GM19025 (cell line): Measurements from ENCODE around the gene CLN6.
"Not testable (repeated sequence)": the region's sequence is repeated elsewhere in the genome, so short reads cannot be mapped to it uniquely, and the experiment has no call there.

ENCODE experiments used
- ATAC-seq: cut with Tn5 transposase; IDR thresholded peaks from one replicate; pipeline ENCODE4 v1.9.1; 2021; ENCODE audit warnings: mild to moderate bottlenecking, low read depth, moderate library complexity; ENCODE audit not compliant: unreplicated experiment

CLN6 gene

GRCh38 chr15:68192804-68193486, 36.6 kb downstream of the CLN6 start:
- no peak for ATAC-seq

- ATAC-seq: no peak
Measured at GRCh38 chr15:68192117-68192516, 37.4 kb downstream of the CLN6 start.

- ATAC-seq: no peak
Measured at GRCh38 chr15:68191555-68191954, 38.0 kb downstream of the CLN6 start.

- no peak for ATAC-seq
Measured at GRCh38 chr15:68190048-68190447, 39.5 kb downstream of the CLN6 start.

GRCh38 chr15:68188647-68189046, 40.9 kb downstream of the CLN6 start:
- ATAC-seq: no peak

GRCh38 chr15:68187559-68187958, 42.0 kb downstream of the CLN6 start:
- no peak for ATAC-seq

- ATAC-seq: no peak
Measured at GRCh38 chr15:68186671-68187397, 42.7 kb downstream of the CLN6 start.

- ATAC-seq: no peak
Measured at GRCh38 chr15:68184616-68185480, 44.7 kb downstream of the CLN6 start.

GRCh38 chr15:68183616-68184315, 45.8 kb downstream of the CLN6 start:
- ATAC-seq: no peak

- no peak for ATAC-seq
Measured at GRCh38 chr15:68177742-68178141, 51.8 kb downstream of the CLN6 start.

- no peak for ATAC-seq
Measured at GRCh38 chr15:68176601-68177000, 52.9 kb downstream of the CLN6 start.

- no peak for ATAC-seq
Measured at GRCh38 chr15:68175526-68175925, 54.0 kb downstream of the CLN6 start.

GRCh38 chr15:68173119-68173518, 56.4 kb downstream of the CLN6 start:
- ATAC-seq: no peak

GRCh38 chr15:68172037-68172436, 57.5 kb downstream of the CLN6 start:
- ATAC-seq: not testable (repeated sequence)

GRCh38 chr15:68166847-68167246, 62.7 kb downstream of the CLN6 start:
- no peak for ATAC-seq

GRCh38 chr15:68163191-68163590, 66.3 kb downstream of the CLN6 start:
- ATAC-seq: no peak

- ATAC-seq: no peak
Measured at GRCh38 chr15:68158046-68158628, 71.4 kb downstream of the CLN6 start.

GRCh38 chr15:68157074-68157473, 72.5 kb downstream of the CLN6 start:
- no peak for ATAC-seq
